Vagina (tissue), 2 donors: ENCODE data around the gene AASDHPPT. TPM values are rescaled to one million over a fixed set of nuclear protein-coding genes. Genes with fewer than 3 reads are reported as not detected.

ENCODE experiments used
- DNase-seq, 2 donors: peaks; one replicate each; pipeline ENCODE4 v3.0.0-alpha.2; 2017; ENCODE audit errors: extremely low spot score in 2 of 2
- H3K27ac ChIP-seq: fragments of 200-600 bp; sonication (generic); one replicate; pipeline ENCODE4 v1.5.1; 2019
- H3K27me3 ChIP-seq: fragments of 200-600 bp; sonication (generic); one replicate; pipeline ENCODE4 v1.5.1; 2019
- H3K36me3 ChIP-seq, 2 donors: fragments of 200-600 bp; sonication (generic); one replicate each; pipeline ENCODE4 v1.5.1; 2017 to 2019
- H3K4me1 ChIP-seq: fragments of 200-600 bp; sonication (generic); one replicate; pipeline ENCODE4 v1.5.1; 2019
- H3K4me3 ChIP-seq, 2 donors: fragments of 200-600 bp; sonication (generic); 1 replicate in 1 of 2; 2 replicates in 1 of 2; pipeline ENCODE4 v1.5.1; 2016 to 2019
- H3K9me3 ChIP-seq: fragments of 200-600 bp; sonication (generic); one replicate; pipeline ENCODE4 v1.5.1; 2019
- CTCF ChIP-seq, 3 experiments: fragments of 450-650 bp in 2 of 3; fragments of 200-600 bp in 1 of 3; sonication (generic) in 1 of 3; IDR thresholded peaks; one replicate each; pipeline ENCODE4 v1.5.1; 2017 to 2019; ENCODE audit warnings: antibody characterized with exemption in 3 of 3, mild to moderate bottlenecking in 2 of 3, moderate library complexity in 2 of 3
- POLR2A ChIP-seq, 2 donors: fragments of 450-650 bp; IDR thresholded peaks; one replicate each; pipeline ENCODE4 v1.6.1; 2017; ENCODE audit warnings: antibody characterized with exemption in 2 of 2, mild to moderate bottlenecking in 2 of 2, moderate library complexity in 2 of 2
- POLR2AphosphoS5 ChIP-seq, 2 donors: sonication (generic); formaldehyde crosslinking; IDR thresholded peaks; one replicate each; pipeline ENCODE4 v1.9.0; 2017; ENCODE audit warnings: antibody characterized with exemption in 2 of 2, mild to moderate bottlenecking in 2 of 2, low read depth in 1 of 2; ENCODE audit not compliant: insufficient read depth in 1 of 2
- intact Hi-C: fragments of 100-400 bp; cut with DNase I; formaldehyde crosslinking; loops from one replicate; pipeline ENCODE4 v1.15.1; 2023
- total RNA-seq: library from RNA; depleted of rRNA; stranded (reverse); fragments of >200 nt; gene quantifications from one replicate; pipeline ENCODE4 v1.2.3, GENCODE V29; 2016

Gene AASDHPPT
- total RNA-seq, 1 donor from 2014 or later, result 36.8 TPM

GRCh38 chr11:106092446-106092845, 15.0 kb downstream of the AASDHPPT start:
- H3K27me3 ChIP-seq, result no peaks in the 10 kb centered on the region
- no peak overlapping the region for H3K27ac ChIP-seq
- H3K36me3 ChIP-seq, result peaks cover 0 to 52% of the 10 kb centered on the region in 2 donors
- no peak for TF ChIP-seq POLR2AphosphoS5 (IDR thresholded peaks at IDR 0.05; ENCODE audit: insufficient read depth in 1 of 2, low read depth in 1 of 2)
- TF ChIP-seq POLR2A (IDR thresholded peaks at IDR 0.05), result no peak
- TF ChIP-seq CTCF (IDR thresholded peaks at IDR 0.05), result no peak
- peaks cover 46% of the 10 kb centered on the region for H3K4me1 ChIP-seq
- H3K4me3 ChIP-seq, result no peak overlapping the region
- intact Hi-C loops, result no loop called here
- DNase-seq, result no peak
- no peaks in the 10 kb centered on the region for H3K9me3 ChIP-seq

GRCh38 chr11:106098893-106099553, 21.6 kb downstream of the AASDHPPT start:
- intact Hi-C loops, result no loop called here
- Histone ChIP-seq H3K4me3 (no peak overlapping the region), H3K4me1 (no peaks in the 10 kb centered on the region), H3K36me3 (peaks cover 0 to 38% of the 10 kb centered on the region in 2 donors), H3K27ac (no peak overlapping the region), H3K27me3 (no peaks in the 10 kb centered on the region), H3K9me3 (no peaks in the 10 kb centered on the region)
- DNase-seq, result no peak
- TF ChIP-seq POLR2A (IDR thresholded peaks at IDR 0.05), result no peak
- no peak for TF ChIP-seq CTCF (IDR thresholded peaks at IDR 0.05)
- TF ChIP-seq POLR2AphosphoS5 (IDR thresholded peaks at IDR 0.05; ENCODE audit: insufficient read depth in 1 of 2, low read depth in 1 of 2), result no peak

GRCh38 chr11:106101370-106101769, 23.9 kb downstream of the AASDHPPT start:
- H3K9me3 ChIP-seq, result no peaks in the 10 kb centered on the region
- no peak overlapping the region for H3K4me3 ChIP-seq
- H3K27ac ChIP-seq, result no peak overlapping the region
- no peak for DNase-seq
- intact Hi-C loops, result no loop called here
- H3K27me3 ChIP-seq, result no peaks in the 10 kb centered on the region
- TF ChIP-seq CTCF (IDR thresholded peaks at IDR 0.05) (no peak), POLR2A (IDR thresholded peaks at IDR 0.05) (no peak), POLR2AphosphoS5 (IDR thresholded peaks at IDR 0.05; ENCODE audit: insufficient read depth in 1 of 2, low read depth in 1 of 2) (no peak)
- H3K4me1 ChIP-seq, result no peaks in the 10 kb centered on the region
- H3K36me3 ChIP-seq, result peaks cover 0 to 18% of the 10 kb centered on the region in 2 donors

- H3K4me3 ChIP-seq, result no peak overlapping the region
- H3K36me3 ChIP-seq, result peaks cover 0 to 14% of the 10 kb centered on the region in 2 donors
- H3K27me3 ChIP-seq, result no peaks in the 10 kb centered on the region
- no peak for DNase-seq
- H3K4me1 ChIP-seq, result no peaks in the 10 kb centered on the region
- H3K9me3 ChIP-seq, result no peaks in the 10 kb centered on the region
- intact Hi-C loops, result no loop called here
- no peak overlapping the region for H3K27ac ChIP-seq
- no peak for TF ChIP-seq POLR2A (IDR thresholded peaks at IDR 0.05)
- no peak for TF ChIP-seq CTCF (IDR thresholded peaks at IDR 0.05)
- no peak for TF ChIP-seq POLR2AphosphoS5 (IDR thresholded peaks at IDR 0.05; ENCODE audit: insufficient read depth in 1 of 2, low read depth in 1 of 2)
Observed at GRCh38 chr11:106101819-106102218, 24.4 kb downstream of the AASDHPPT start.

- TF ChIP-seq POLR2AphosphoS5 (IDR thresholded peaks at IDR 0.05; ENCODE audit: insufficient read depth in 1 of 2, low read depth in 1 of 2) (no peak), POLR2A (IDR thresholded peaks at IDR 0.05) (no peak), CTCF (IDR thresholded peaks at IDR 0.05) (no peak)
- H3K36me3 ChIP-seq, result no peaks in the 10 kb centered on the region
- no peak overlapping the region for H3K4me3 ChIP-seq
- H3K27ac ChIP-seq, result no peak overlapping the region
- H3K9me3 ChIP-seq, result no peaks in the 10 kb centered on the region
- intact Hi-C loops, result no loop called here
- H3K4me1 ChIP-seq, result no peaks in the 10 kb centered on the region
- H3K27me3 ChIP-seq, result no peaks in the 10 kb centered on the region
- no peak for DNase-seq
Observed at GRCh38 chr11:106105986-106106385, 28.5 kb downstream of the AASDHPPT start.
